Naive thymus-derived CD4-positive, alpha-beta T cell (primary cell): Measurements from ENCODE around the gene RAB44. TPM values are rescaled to one million over a fixed set of nuclear protein-coding genes. Genes with fewer than 3 reads are reported as not detected.
A peak's percentile ranks its signal among the peaks of the same experiment; 100 is the strongest.

Experiments used
- ATAC-seq: fragments of 150-1000 bp; cut with Tn5 transposase; 2 replicates; pipeline ENCODE4 v1.10.0; 2021; ENCODE audit warnings: mild to moderate bottlenecking, moderate library complexity
- CTCF ChIA-PET: fragments of 350-600 bp; sonication (Branson Sonifier 250); formaldehyde crosslinking; loops from one replicate; lab custom pipeline; 2021; ENCODE audit warnings: antibody characterized with exemption; lab: Charles Lee
- POLR2A ChIA-PET: fragments of 350-600 bp; sonication (Branson Sonifier 250); formaldehyde crosslinking; loops from one replicate; lab custom pipeline; 2021; ENCODE audit warnings: antibody characterized with exemption, inconsistent platforms; lab: Charles Lee
- DNase-seq, 9 donors: peaks; one replicate each; pipeline versions ENCODE4 v3.0.0 to v3.0.0-alpha.2; 2020 to 2022; ENCODE audit warnings: mixed read lengths in 1 of 9
- H3K27ac ChIP-seq: one replicate; pipeline ENCODE4 v1.7.0; 2013; ENCODE audit warnings: mild to moderate bottlenecking, low read depth, low read length, moderate library complexity
- H3K27me3 ChIP-seq, 2 donors: one replicate each; pipeline ENCODE4 v1.7.0; 2013; ENCODE audit warnings: low read length in 2 of 2, mild to moderate bottlenecking in 2 of 2, moderate library complexity in 2 of 2; ENCODE audit not compliant: control insufficient read depth in 2 of 2, insufficient read depth in 2 of 2
- H3K36me3 ChIP-seq, 3 experiments: 1 replicate in 2 of 3; 2 replicates in 1 of 3; pipeline ENCODE4 v1.7.0; 2013; ENCODE audit warnings: low read length in 3 of 3, mild to moderate bottlenecking in 3 of 3, moderate library complexity in 1 of 3; ENCODE audit not compliant: insufficient read depth in 3 of 3, control insufficient read depth in 2 of 3
- H3K4me1 ChIP-seq, 2 donors: one replicate each; pipeline ENCODE4 v1.7.0; 2013; ENCODE audit warnings: low read length in 2 of 2, mild to moderate bottlenecking in 2 of 2, moderate library complexity in 1 of 2; ENCODE audit not compliant: control insufficient read depth in 2 of 2, insufficient read depth in 2 of 2
- H3K4me3 ChIP-seq: 2 replicates; pipeline ENCODE4 v1.7.0; 2013; ENCODE audit warnings: mild to moderate bottlenecking, low read length
- H3K9me3 ChIP-seq, 3 experiments: 1 replicate in 2 of 3; 2 replicates in 1 of 3; pipeline ENCODE4 v1.7.0; 2013; ENCODE audit warnings: low read length in 3 of 3; ENCODE audit not compliant: control insufficient read depth in 2 of 3
- H3K27ac Mint-ChIP-seq, 9 donors: one replicate each; pipeline ENCODE4 v1.8.0; 2020 to 2022; ENCODE audit warnings: mixed read lengths in 9 of 9, mild to moderate bottlenecking in 8 of 9, moderate library complexity in 5 of 9, inconsistent platforms in 2 of 9
- H3K27me3 Mint-ChIP-seq, 5 donors: one replicate each; pipeline ENCODE4 v1.8.0; 2021 to 2022; ENCODE audit warnings: mixed read lengths in 5 of 5, mild to moderate bottlenecking in 1 of 5
- H3K36me3 Mint-ChIP-seq, 5 donors: one replicate each; pipeline ENCODE4 v1.8.0; 2020 to 2022; ENCODE audit warnings: mixed read lengths in 5 of 5, mild to moderate bottlenecking in 3 of 5, inconsistent platforms in 1 of 5
- H3K4me1 Mint-ChIP-seq, 7 donors: one replicate each; pipeline ENCODE4 v1.8.0; 2020 to 2022; ENCODE audit warnings: mixed read lengths in 7 of 7, mild to moderate bottlenecking in 3 of 7, inconsistent platforms in 1 of 7
- H3K4me3 Mint-ChIP-seq, 10 donors: one replicate each; pipeline ENCODE4 v1.8.0; 2020 to 2022; ENCODE audit warnings: mild to moderate bottlenecking in 10 of 10, mixed read lengths in 10 of 10, moderate library complexity in 6 of 10, inconsistent platforms in 2 of 10
- H3K9me3 Mint-ChIP-seq, 11 donors: one replicate each; pipeline ENCODE4 v1.8.0; 2020 to 2022; ENCODE audit warnings: mixed read lengths in 11 of 11, mild to moderate bottlenecking in 4 of 11, inconsistent platforms in 1 of 11, moderate library complexity in 1 of 11
- intact Hi-C, 2 donors: fragments of 100-400 bp; cut with micrococcal nuclease; formaldehyde crosslinking; loops; one replicate each; pipeline ENCODE4 v1.15.1; 2023
- polyA plus RNA-seq, 2 donors: library from polyadenylated mRNA; unstranded; fragments of 300-500 nt; fragmentation: Illumina TruSeq; gene quantifications; one replicate each; pipeline ENCODE4 v1.2.3, GENCODE V29; 2021
- total RNA-seq, 6 experiments: library from RNA in 5 of 6; stranded (reverse) in 5 of 6; gene quantifications; 1 replicate in 5 of 6; 2 replicates in 1 of 6; pipeline ENCODE4 v1.2.3 and lab custom pipeline; 2021 to 2026

Gene RAB44
- total and polyA plus RNA-seq, 7 experiments from 2014 or later = 0.07 to 10.1 (median 1.8) TPM; not detected in 4

DNA sequence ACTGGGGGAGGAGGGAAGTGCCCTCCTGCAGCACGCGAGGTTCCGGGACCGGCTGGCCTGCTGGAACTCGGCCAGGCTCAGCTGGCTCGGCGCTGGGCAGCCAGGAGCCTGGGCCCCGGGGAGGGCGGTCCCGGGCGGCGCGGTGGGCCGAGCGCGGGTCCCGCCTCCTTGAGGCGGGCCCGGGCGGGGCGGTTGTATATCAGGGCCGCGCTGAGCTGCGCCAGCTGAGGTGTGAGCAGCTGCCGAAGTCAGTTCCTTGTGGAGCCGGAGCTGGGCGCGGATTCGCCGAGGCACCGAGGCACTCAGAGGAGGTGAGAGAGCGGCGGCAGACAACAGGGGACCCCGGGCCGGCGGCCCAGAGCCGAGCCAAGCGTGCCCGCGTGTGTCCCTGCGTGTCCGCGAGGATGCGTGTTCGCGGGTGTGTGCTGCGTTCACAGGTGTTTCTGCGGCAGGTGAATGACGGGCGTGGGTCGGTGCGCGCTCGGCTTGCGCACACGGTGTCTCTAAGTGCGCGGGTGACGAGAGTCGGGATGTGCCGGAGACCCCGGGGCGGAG, 19.1 kb upstream of the RAB44 start, which contains the start of gene CDKN1A:
CDKN1A (plus strand) TSS at position 227 of the 555 bp plus-strand sequence. CDS start 5,388 bp downstream, outside the sequence.
- H3K36me3 ChIP-seq = no peaks in the 10 kb centered on the region
- no peaks in the 10 kb centered on the region for H3K27me3 ChIP-seq
- H3K27ac Mint-ChIP-seq = peak within 1 kb of the TSS; percentile 73 to 96 (median 87)
- peaks cover 0 to 21% (median 0%) of the 10 kb centered on the region in 5 donors for H3K36me3 Mint-ChIP-seq
- peak within 1 kb of the TSS; percentile 66 for H3K27ac ChIP-seq
- H3K4me3 Mint-ChIP-seq = peak within 1 kb of the TSS; percentile 87 to 98 (median 94)
- H3K4me3 ChIP-seq = peak within 1 kb of the TSS; percentile 62
- ChIA-PET CTCF (interaction anchor here (0.6 to 3.3 kb wide), 4 partner anchors 54 to 260 kb away, joined by 3 to 25 read pairs (median 5); no protein-coding TSS in a partner anchor), POLR2A (interaction anchor here (1.0 to 1.1 kb wide), 2 partner anchors 79 to 255 kb away, joined by 3 to 4 read pairs; no protein-coding TSS in a partner anchor)
- intact Hi-C loops = loop anchor here (2.0 to 5.0 kb wide), 4 partner anchors 132 to 494 kb away; partner anchors contain the start of genes BRPF3 (in 1 of the 2), PIM1 (in 1 of the 2) and STK38 (in 1 of the 2)
- ATAC-seq (peak; percentile 64), DNase-seq (peak; percentile 33 to 84 (median 51))
- no peaks in the 10 kb centered on the region for H3K9me3 ChIP-seq
- peaks cover 0 to 5% (median 0%) of the 10 kb centered on the region in 5 donors for H3K27me3 Mint-ChIP-seq
- peaks cover 0 to 6% (median 0%) of the 10 kb centered on the region in 11 donors for H3K9me3 Mint-ChIP-seq
- H3K4me1 ChIP-seq = peaks cover 19 to 29% of the 10 kb centered on the region in 2 donors
- peaks cover 16 to 65% (median 30%) of the 10 kb centered on the region in 7 donors for H3K4me1 Mint-ChIP-seq

DNA sequence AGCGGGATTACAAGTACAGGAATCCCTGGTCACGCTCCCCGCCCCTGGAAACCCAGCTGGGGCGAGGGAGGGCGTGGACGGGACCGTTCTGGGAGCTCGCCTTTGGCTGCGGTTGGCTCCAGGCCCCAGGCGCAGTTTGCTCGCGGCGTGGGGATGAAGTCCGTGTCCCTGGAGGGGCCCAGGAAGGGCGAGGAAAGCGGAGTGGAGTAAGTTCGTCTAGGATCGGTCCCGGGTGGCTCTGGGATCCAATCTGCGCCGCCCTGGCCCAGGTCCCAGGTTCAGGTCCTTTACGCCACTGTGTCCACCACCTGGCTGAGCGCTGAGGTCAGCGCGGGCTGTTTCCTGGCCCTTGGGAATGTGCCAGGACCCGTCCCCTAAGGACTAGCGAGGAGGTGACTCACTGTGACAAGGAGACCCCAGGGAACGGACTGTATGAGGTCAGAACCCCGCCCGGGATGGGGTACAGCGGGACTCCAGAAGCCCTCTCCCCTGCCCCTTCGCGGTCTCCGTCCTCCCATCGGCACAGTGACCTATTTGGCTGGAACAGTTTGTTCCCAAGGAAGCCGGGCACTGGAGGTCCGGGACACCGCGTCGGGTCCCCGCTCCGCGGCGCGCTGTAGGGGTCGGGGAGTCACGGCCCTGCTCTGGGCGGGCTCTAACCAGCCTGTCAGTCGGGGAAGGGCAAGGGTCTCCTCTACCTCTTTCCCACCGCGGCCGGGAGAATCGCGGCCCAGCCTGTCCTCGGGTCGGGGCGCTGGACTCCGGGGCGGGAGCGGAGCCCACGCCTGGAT, 18.4 kb upstream of the RAB44 start:
- Mint-ChIP-seq H3K27me3 (peaks cover 0 to 5% (median 0%) of the 10 kb centered on the region in 5 donors), H3K27ac (peak overlapping the region in 8 of 9 donors; percentile 73 to 96 (median 86)), H3K36me3 (peaks cover 0 to 25% (median 0%) of the 10 kb centered on the region in 5 donors), H3K4me3 (peak overlapping the region; percentile 87 to 98 (median 94)), H3K4me1 (peaks cover 16 to 69% (median 30%) of the 10 kb centered on the region in 7 donors), H3K9me3 (peaks cover 0 to 6% (median 0%) of the 10 kb centered on the region in 11 donors)
- peak in 6 of 9 donors; percentile 11 to 52 (median 20) for DNase-seq
- peak overlapping the region; percentile 62 for H3K4me3 ChIP-seq
- intact Hi-C loops = loop anchor here (2.0 to 5.0 kb wide), 4 partner anchors 132 to 493 kb away; partner anchors contain the start of genes BRPF3 (in 1 of the 2), PIM1 (in 1 of the 2) and STK38 (in 1 of the 2)
- H3K9me3 ChIP-seq = no peaks in the 10 kb centered on the region
- no peaks in the 10 kb centered on the region for H3K36me3 ChIP-seq
- ChIA-PET CTCF (interaction anchor here (0.6 to 3.3 kb wide), 12 partner anchors 24 to 377 kb away, joined by 3 to 25 read pairs (median 4); no protein-coding TSS in a partner anchor), POLR2A (interaction anchor here (1.0 to 1.3 kb wide), 4 partner anchors 19 to 256 kb away, joined by 3 to 4 read pairs (median 3); no protein-coding TSS in a partner anchor)
- peak overlapping the region; percentile 66 for H3K27ac ChIP-seq
- no peaks in the 10 kb centered on the region for H3K27me3 ChIP-seq
- no peak for ATAC-seq
- H3K4me1 ChIP-seq = peaks cover 19 to 29% of the 10 kb centered on the region in 2 donors

DNA sequence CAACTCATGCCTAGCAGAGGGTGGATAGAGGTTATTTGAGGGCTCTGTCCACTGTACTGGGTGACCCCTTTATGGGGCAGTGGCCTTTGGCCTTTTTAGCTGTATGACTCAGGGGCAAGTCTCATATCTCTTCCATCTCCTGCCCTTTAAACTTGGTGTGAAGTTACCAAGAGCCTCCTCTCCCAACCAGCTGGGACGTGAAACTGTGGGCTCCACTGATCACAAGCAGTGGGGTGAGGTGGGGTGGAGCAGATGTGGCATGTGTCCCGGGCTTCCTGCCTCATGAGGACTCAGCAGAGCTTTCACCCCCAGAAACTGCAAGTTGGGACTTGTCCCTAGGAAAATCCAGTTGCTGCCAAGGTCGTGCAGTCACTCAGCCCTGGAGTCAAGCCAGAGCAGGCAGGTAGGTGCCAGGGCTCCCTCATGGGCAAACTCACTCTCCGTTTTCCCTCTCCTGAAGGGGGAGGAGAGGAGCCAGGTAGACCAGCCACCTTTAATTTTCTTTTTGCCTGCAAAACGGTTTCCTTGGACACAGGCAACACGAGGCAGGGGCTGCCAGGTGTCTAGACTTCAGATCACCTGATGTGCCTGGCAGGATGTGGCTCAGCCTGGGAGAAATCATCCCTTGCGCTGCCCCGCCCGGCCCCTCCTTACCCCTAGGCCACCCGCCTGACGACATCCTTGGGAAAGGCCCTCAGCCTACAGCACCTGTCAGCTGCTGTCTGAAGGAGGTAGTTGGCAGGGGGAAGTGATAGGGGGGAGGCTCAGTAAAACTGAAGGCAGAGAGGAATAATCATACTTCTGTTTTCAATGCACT, 15.1 kb upstream of the RAB44 start:
- no peaks in the 10 kb centered on the region for H3K36me3 ChIP-seq
- POLR2A ChIA-PET = interaction anchor here (0.5 to 0.6 kb wide), 2 partner anchors 16 to 1241 kb away, joined by 3 read pairs; no protein-coding TSS in a partner anchor
- intact Hi-C loops = loop anchor here (5.0 kb wide), 3 partner anchors 45 to 560 kb away; partner anchors contain the start of gene STK38 (in 1 of the 2)
- no peak overlapping the region for H3K27ac ChIP-seq
- no peaks in the 10 kb centered on the region for H3K9me3 ChIP-seq
- Mint-ChIP-seq H3K27ac (peak overlapping the region in 5 of 9 donors; percentile 32 to 92 (median 85)), H3K9me3 (peaks cover 0 to 6% (median 0%) of the 10 kb centered on the region in 11 donors), H3K27me3 (peaks cover 0 to 5% (median 0%) of the 10 kb centered on the region in 5 donors), H3K4me3 (peak overlapping the region in 4 of 10 donors; percentile 16 to 81 (median 46)), H3K36me3 (peaks cover 0 to 46% (median 0%) of the 10 kb centered on the region in 5 donors), H3K4me1 (peaks cover 16 to 52% (median 25%) of the 10 kb centered on the region in 7 donors)
- peak; percentile 42 for ATAC-seq
- no peak overlapping the region for H3K4me3 ChIP-seq
- CTCF ChIA-PET = interaction anchor here (1.1 to 2.0 kb wide), 5 partner anchors 59 to 259 kb away, joined by 3 to 11 read pairs (median 3); partner anchors contain the start of gene C6orf89
- H3K4me1 ChIP-seq = peaks cover 19 to 29% of the 10 kb centered on the region in 2 donors
- H3K27me3 ChIP-seq = no peaks in the 10 kb centered on the region
- peak; percentile 21 to 86 (median 55) for DNase-seq

DNA sequence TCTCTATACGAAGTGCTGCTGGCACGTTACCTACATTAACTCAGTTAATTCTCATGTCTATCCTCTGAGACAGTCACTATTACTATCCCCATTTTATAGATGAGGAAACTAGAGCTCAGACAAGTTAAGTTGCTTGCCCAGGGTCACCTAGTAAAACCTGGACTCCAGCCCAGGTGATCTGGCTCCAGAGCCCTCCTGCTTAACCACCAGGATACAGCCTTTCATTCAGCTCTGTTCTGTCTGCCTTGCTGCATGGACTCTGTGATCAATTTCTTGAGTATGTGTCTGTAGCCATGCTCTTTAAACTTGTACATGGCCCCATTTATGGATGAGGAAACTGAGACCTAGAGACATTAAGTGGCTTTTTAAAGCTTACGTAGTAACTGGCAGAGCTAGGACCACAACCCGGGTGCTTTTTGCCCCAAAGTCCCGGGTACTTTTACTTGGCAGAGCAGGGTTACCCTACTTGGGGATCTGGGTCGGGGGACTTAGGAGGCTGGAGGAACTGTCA, 14.4 kb upstream of the RAB44 start:
- H3K4me1 ChIP-seq = peaks cover 19 to 25% of the 10 kb centered on the region in 2 donors
- DNase-seq = no peak
- no peaks in the 10 kb centered on the region for H3K27me3 ChIP-seq
- Mint-ChIP-seq H3K36me3 (peaks cover 0 to 48% (median 0%) of the 10 kb centered on the region in 5 donors), H3K27ac (peak overlapping the region in 1 of 9 donors; percentile 92), H3K4me3 (peak overlapping the region in 2 of 10 donors; percentile 16 to 81), H3K4me1 (peaks cover 13 to 46% (median 18%) of the 10 kb centered on the region in 7 donors), H3K9me3 (peaks cover 0 to 5% (median 0%) of the 10 kb centered on the region in 11 donors), H3K27me3 (peaks cover 0 to 5% (median 0%) of the 10 kb centered on the region in 5 donors)
- no peak for ATAC-seq
- no peak overlapping the region for H3K4me3 ChIP-seq
- H3K36me3 ChIP-seq = no peaks in the 10 kb centered on the region
- POLR2A ChIA-PET = interaction anchor here (0.6 kb wide), 1 partner anchor 16 kb away, joined by 3 read pairs; no protein-coding TSS in a partner anchor
- intact Hi-C loops = loop anchor here (5.0 kb wide), 3 partner anchors 44 to 561 kb away; partner anchors contain the start of gene STK38 (in 1 of the 2)
- H3K27ac ChIP-seq = no peak overlapping the region
- CTCF ChIA-PET = interaction anchor here (2.0 kb wide), 1 partner anchor 59 kb away, joined by 11 read pairs; no protein-coding TSS in a partner anchor
- no peaks in the 10 kb centered on the region for H3K9me3 ChIP-seq

DNA sequence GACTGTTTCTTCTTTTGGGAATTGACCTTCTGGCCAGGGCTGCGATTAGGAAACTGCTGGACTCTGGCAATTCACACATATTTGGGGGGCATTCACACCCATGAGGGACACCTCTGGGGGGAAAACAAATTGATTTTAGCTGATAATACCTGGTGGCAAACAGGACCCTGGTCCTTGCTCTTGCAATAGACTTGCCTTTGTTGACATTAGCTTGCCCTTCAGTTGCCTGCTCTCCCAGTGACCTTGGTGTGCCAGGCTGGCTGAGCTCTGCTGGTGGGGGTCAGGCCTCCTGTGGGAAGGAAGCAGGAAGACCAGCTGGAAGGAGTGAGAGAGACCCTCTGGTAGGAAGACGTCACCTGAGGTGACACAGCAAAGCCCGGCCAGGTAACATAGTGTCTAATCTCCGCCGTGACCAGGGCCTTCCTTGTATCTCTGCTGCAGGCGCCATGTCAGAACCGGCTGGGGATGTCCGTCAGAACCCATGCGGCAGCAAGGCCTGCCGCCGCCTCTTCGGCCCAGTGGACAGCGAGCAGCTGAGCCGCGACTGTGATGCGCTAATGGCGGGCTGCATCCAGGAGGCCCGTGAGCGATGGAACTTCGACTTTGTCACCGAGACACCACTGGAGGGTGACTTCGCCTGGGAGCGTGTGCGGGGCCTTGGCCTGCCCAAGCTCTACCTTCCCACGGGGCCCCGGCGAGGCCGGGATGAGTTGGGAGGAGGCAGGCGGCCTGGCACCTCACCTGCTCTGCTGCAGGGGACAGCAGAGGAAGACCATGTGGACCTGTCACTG, 13.8 kb upstream of the RAB44 start:
- CTCF ChIA-PET = interaction anchor here (2.0 kb wide), 1 partner anchor 60 kb away, joined by 11 read pairs; no protein-coding TSS in a partner anchor
- peaks cover 0 to 44% (median 0%) of the 10 kb centered on the region in 5 donors for H3K36me3 Mint-ChIP-seq
- H3K4me1 Mint-ChIP-seq = peaks cover 10 to 45% (median 13%) of the 10 kb centered on the region in 7 donors
- H3K4me3 ChIP-seq = no peak overlapping the region
- H3K27ac ChIP-seq = no peak overlapping the region
- DNase-seq = no peak
- no peaks in the 10 kb centered on the region for H3K36me3 ChIP-seq
- H3K27me3 ChIP-seq = no peaks in the 10 kb centered on the region
- H3K9me3 ChIP-seq = no peaks in the 10 kb centered on the region
- H3K4me1 ChIP-seq = peaks cover 19 to 22% of the 10 kb centered on the region in 2 donors
- POLR2A ChIA-PET = no interaction called here
- peaks cover 0 to 5% (median 0%) of the 10 kb centered on the region in 11 donors for H3K9me3 Mint-ChIP-seq
- H3K27ac Mint-ChIP-seq = peak overlapping the region in 2 of 9 donors; percentile 38 to 92
- peaks cover 0 to 5% (median 0%) of the 10 kb centered on the region in 5 donors for H3K27me3 Mint-ChIP-seq
- ATAC-seq = no peak
- intact Hi-C loops = loop anchor here (5.0 kb wide), 3 partner anchors 43 to 562 kb away; partner anchors contain the start of gene STK38 (in 1 of the 2)
- H3K4me3 Mint-ChIP-seq = peak overlapping the region in 1 of 10 donors; percentile 36
